Cerebellar nuclear complex (tissue), 1 donor: Measurements from ENCODE around the gene AGBL4.

ENCODE experiments used
- DNase-seq, 2 experiments: peaks; one replicate each; lab custom pipeline; 2025; lab: John Stamatoyannopoulos, UW

Gene AGBL4

GRCh38 chr1:48725341-48726046 lies 1298.3 kb downstream of the AGBL4 start:
- no peak for DNase-seq

- no peak for DNase-seq
Measured at GRCh38 chr1:48720929-48721328, 1302.8 kb downstream of the AGBL4 start.

- DNase-seq: no peak
Measured at GRCh38 chr1:48718705-48719104, 1305.0 kb downstream of the AGBL4 start.

- no peak for DNase-seq
Measured at GRCh38 chr1:48718116-48718630, 1305.6 kb downstream of the AGBL4 start.

- DNase-seq: no peak
Measured at GRCh38 chr1:48717082-48717481, 1306.7 kb downstream of the AGBL4 start.

- no peak for DNase-seq
Measured at GRCh38 chr1:48715921-48716320, 1307.8 kb downstream of the AGBL4 start.

GRCh38 chr1:48710915-48711314 lies 1312.8 kb downstream of the AGBL4 start:
- no peak for DNase-seq

GRCh38 chr1:48710318-48710717 lies 1313.4 kb downstream of the AGBL4 start:
- DNase-seq: no peak

GRCh38 chr1:48704736-48705135 lies 1319.0 kb downstream of the AGBL4 start:
- no peak for DNase-seq

GRCh38 chr1:48701445-48701844 lies 1322.3 kb downstream of the AGBL4 start:
- DNase-seq: no peak

- no peak for DNase-seq
Measured at GRCh38 chr1:48697066-48697707, 1326.6 kb downstream of the AGBL4 start.

- no peak for DNase-seq
Measured at GRCh38 chr1:48695161-48695560, 1328.6 kb downstream of the AGBL4 start.

- DNase-seq: no peak
Measured at GRCh38 chr1:48693674-48694320, 1330.0 kb downstream of the AGBL4 start.

GRCh38 chr1:48693180-48693579 lies 1330.6 kb downstream of the AGBL4 start:
- DNase-seq: no peak

- DNase-seq: no peak
Measured at GRCh38 chr1:48692235-48692634, 1331.5 kb downstream of the AGBL4 start.

GRCh38 chr1:48691429-48692001 lies 1332.2 kb downstream of the AGBL4 start:
- DNase-seq: no peak

GRCh38 chr1:48688102-48688760 lies 1335.5 kb downstream of the AGBL4 start:
- DNase-seq: no peak

- DNase-seq: no peak
Measured at GRCh38 chr1:48687282-48688045, 1336.3 kb downstream of the AGBL4 start.

GRCh38 chr1:48686159-48686558 lies 1337.6 kb downstream of the AGBL4 start:
- no peak for DNase-seq

GRCh38 chr1:48684381-48684780 lies 1339.4 kb downstream of the AGBL4 start:
- no peak for DNase-seq

- no peak for DNase-seq
Measured at GRCh38 chr1:48683839-48684238, 1339.9 kb downstream of the AGBL4 start.
